Activated CD4-positive, alpha-beta T cell treated with anti-CD3 and anti-CD28 coated beads, Interleukin-2, Interleukin-4, amounts not matched to agents 100 ng/mL and 50 ng/mL, durations not matched to agents 16 hours and 8 hours (primary cell): Measurements from ENCODE around the gene SFMBT1.

Experiments used
- DNase-seq: peaks from one replicate; pipeline ENCODE4 v3.0.0-alpha.2; 2020; ENCODE audit warnings: low spot score

SFMBT1 gene

GRCh38 chr3:52990637-52991036 is 55.2 kb downstream of the SFMBT1 start:
- no peak for DNase-seq

DNA sequence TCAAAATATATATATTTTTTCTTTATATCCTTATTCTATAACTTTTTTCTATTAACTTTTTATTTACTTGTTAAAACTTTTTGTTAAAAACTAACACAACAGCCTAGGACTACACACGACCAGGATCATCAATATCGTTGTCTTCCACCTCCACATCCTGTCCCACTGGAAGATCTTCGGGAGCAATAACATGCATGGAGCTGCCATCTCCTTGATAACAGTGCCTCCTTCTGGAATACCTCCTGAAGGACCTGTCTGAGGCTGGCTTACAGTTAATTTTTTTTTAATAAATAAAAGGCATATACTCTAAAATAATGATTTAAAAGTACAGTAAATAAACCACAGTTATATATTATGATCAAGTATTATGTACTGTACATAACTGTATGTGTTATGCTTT is 58.9 kb downstream of the SFMBT1 start:
- DNase-seq = no peak

- no peak for DNase-seq
Observed at GRCh38 chr3:52986049-52986448, 59.8 kb downstream of the SFMBT1 start.

GRCh38 chr3:52983828-52984227 is 62.0 kb downstream of the SFMBT1 start:
- DNase-seq = no peak

DNA sequence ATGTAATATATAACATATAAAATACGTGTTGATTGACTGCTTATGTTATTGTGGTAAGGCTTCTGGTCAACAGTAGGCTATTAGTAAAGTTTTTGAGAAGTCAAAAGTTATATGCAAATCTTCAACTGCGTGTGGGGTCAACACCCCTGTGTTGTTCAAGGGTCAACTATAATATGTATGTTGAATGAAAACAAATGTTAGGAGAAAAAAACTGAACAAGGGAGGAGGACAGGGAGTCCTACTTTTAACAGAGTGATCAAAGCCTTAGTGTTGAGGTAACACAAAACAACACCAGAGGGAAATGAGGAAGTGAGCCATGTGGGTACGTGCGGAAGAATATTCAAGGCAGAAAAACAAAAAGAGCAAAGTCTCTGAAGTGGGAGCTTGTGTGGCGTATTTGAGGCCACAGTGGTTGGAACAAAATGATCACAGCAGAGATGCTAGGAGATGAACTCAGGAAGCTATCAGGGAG is 62.5 kb downstream of the SFMBT1 start:
- peak; percentile 58 for DNase-seq

DNA sequence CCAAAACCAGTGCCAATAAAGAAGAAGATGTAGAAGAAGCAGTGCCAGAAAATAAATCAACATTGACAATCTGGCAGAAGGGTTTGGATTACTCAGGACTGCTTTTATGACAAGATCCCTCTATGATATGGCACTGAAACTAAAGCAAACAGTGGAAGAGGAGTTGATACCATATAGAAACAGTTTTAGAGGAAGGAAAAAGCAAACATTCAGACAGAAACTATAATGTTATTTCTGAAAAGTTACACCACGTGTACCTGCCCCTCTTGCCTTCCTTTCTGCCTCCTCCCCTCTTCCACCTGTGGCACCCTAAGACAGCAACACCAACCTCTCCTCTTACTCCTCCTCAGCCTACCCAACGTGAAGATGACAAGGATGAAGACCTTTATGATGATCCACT is 63.0 kb downstream of the SFMBT1 start:
- DNase-seq = peak; percentile 19

DNA sequence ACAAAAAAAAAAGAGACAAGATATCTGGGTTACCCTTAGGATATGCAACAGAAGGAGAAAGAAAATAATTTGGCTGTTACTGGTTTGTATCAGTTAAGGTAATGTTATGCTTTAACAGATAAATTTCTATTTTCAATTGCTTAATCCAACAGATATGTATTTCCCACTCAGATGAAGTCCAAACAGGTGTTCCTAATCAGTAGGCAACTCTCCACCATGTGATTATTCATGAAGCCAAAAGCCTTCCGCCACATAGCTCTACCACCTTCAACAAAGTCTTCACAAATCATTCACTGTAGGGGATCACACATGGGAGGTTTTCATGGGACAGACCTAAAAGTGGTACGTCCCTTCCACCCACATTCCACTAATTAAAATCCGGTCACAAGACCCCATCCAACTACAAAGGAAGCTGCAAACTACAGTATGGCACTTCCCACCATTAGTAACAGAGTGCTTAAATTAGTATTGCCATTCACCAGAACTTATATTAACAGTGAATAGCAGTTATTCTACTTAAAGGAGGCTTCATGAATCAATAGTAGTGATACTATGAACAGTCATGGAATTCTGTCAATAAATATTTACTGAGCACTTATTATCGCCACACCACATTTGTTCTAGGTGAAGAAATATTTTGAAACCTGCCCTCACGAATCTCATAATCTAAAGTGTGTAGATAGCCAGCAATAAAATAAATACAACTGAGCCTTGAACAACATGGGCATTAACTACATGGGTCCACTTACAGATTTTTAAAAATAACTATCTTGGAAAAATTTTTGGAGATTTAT is 66.5 kb downstream of the SFMBT1 start:
- no peak for DNase-seq

DNA sequence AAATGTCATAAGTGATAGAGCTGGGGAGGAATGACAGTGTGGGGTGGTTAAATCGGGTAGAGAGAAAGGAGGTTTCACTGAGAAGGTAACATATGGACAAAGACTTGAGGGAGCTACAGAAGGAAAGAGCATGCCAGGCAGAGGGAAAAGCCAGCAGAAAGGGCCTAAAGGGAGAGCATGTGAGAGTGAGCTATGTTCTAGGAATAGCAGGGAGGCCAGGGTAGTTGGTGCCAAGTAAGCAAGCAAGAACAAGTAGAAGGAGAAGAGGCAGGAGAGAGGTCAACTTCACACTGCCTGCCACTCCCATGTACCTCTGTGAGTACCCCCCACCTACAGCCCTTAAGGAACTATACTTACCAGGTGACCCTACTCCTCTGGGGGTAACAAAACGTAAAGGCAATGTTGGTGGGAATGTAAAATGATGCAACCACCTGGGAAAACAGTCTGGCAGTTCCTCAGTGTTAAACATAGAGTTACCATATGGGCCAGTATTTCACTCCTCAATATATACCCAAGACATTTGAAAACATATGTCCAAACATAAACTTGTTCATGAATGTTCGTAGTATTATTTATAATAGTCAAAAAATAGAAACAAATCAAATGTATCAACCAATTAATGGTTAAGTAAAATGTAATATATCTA is 67.6 kb downstream of the SFMBT1 start:
- DNase-seq = no peak

GRCh38 chr3:52973806-52974205 is 72.1 kb downstream of the SFMBT1 start:
- DNase-seq = no peak

- no peak for DNase-seq
Observed at GRCh38 chr3:52971895-52972294, 74.0 kb downstream of the SFMBT1 start.

- DNase-seq = no peak
Observed at GRCh38 chr3:52967398-52967797, 78.5 kb downstream of the SFMBT1 start.

DNA sequence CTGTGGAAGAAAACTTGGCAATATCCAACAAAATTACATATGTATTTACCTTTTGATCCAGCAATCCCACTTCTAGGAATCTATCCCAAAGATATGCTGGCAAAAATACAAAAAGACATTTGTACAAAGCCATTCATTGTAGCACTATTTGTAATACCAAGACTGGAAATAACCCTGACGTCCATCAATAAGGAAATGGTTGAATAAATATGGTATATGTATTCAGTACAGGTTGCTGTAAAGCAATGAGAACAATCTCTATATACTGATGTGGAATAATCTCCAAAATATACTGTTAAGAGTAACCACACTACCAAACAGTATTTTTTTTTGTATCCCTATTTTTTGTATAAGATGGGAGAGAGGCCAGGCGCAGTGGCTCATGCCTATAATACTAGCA is 83.7 kb downstream of the SFMBT1 start:
- no peak for DNase-seq

DNA sequence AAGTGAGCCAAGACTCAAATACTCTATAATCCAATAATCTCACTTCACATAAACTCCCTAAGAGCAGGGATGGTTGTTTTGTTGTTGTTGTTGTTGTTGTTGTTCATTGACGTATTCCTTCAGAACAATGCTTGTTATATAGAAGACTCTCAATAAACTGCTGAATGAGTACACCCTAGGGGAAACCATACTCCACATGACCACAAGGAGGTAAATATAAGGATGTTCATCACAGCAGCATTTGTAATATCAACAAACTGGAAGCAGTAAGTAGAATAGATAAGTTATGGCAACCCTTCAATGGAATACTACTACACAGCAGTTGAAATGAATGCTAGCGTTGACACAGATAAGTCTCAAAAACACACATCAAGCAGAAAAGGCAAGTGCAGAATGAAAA is 86.1 kb downstream of the SFMBT1 start:
- no peak for DNase-seq

- no peak for DNase-seq
Observed at GRCh38 chr3:52939600-52939999, 106.3 kb downstream of the SFMBT1 start.

GRCh38 chr3:52934630-52935530 is 111.0 kb downstream of the SFMBT1 start:
- peak; percentile 69 for DNase-seq

DNA sequence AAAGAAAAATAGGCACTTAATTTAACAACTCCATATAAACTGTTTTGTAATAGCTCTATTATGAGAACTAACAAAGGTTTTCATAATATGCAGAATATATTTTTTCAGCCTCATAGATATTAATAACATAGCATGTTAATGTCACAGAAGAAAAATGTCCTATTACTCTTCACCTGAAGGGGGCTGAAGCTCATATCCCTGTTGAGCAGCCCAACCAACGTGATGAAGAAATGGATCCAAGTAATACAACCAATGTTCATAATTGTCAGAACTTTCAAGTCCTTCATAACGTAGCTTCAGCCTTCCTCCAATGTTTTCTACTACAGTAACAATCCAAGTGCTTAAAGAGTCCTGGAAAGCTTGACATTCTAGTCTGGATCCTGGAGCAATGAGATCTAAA is 114.0 kb downstream of the SFMBT1 start:
- no peak for DNase-seq

- no peak for DNase-seq
Observed at GRCh38 chr3:52931328-52931727, 114.5 kb downstream of the SFMBT1 start.

DNA sequence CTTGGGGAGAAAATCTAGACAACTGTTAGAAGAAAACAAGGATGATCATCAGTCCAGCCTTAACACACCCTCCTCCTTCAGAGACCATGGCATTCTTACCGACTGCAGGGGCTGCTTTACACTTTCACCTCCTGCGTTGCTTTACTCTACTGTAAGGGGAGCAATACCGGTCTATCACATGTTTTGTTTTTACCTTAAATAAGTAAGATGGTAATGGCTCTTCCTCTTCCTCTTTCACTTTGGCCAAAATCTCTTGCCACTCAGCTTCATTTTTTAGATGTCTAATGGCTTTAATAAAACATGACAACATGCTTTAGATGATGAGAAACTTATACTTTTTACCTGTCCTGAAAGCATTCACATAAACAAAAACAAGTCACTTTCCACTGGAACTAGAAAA is 115.1 kb downstream of the SFMBT1 start:
- DNase-seq = no peak

GRCh38 chr3:52926554-52926953 is 119.3 kb downstream of the SFMBT1 start:
- DNase-seq = no peak

DNA sequence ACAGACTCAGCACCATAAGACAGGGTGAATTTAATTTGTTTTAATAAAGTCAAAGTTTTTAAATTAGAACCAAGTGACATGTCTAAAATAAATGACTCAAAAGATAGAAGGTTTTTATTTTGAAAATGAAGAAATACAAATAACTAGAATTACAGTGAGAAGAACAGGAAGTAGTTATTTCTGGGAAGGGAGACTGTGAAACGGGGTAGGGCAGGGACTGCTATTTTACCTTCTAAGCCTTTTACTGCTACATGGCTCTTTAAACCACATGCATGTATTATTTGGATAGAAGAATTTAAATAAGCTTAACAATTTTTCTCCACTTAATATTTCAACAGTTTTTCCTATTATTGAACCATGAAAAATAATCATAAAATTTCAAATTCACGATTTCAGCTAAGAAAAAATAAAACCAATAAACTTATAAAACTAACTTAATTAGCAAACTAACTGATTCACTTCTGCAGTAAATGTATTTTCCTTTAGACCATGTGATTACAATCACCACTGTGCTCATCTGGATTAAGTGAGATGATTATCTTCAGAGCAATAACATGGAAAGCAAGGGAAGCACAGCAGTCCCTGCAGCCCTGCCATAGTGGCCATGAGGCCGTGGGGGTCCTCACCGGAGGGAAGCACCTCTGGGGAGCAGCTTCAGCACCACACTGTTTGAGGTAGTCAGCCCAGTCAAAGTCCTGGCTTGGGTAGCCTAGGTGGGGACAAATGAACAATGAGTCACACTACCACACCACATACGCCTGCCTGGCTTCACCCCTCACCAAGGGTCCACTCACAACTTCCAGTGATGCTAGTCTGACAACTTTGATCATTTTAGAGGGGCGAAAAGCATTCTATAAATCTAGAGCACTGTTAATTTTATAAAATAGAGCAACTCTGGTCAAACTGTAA is 120.2 kb downstream of the SFMBT1 start:
- DNase-seq = no peak

DNA sequence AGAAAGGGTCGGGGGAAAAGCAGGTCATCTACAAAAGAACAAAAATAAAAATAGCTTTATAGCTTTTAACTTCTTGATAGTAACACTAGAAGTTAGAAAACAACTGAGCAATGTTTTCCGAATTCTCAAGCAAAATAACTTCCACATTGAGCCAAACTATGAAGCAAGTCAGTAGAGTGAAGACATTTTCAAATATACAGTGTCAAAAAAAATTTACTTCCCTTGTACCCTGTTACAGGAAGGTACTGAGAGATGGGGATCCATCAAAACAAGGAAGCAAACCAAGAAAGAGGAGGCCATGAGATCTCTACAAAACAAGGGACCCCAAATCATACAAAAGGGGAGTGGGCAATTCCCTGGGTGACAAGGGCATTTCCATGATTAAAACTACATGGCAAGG is 121.9 kb downstream of the SFMBT1 start:
- no peak for DNase-seq

DNA sequence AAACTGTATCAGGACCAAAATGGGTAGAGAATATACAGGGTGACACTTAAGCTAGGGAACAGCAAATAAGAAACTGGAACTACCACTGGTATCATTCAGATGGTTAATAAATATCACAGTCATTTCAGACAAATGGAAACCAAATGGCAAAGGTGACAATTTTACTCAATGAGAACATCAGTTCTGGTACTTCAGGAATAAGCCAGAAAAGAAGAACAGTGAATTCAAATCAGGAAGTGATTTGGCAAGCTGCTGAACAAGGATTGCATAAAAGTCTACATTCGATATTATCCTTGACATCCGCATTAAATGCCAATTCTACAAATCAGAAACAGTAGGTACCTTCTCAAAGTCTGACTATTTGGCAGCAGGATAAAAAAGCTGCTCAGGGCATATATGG is 125.0 kb downstream of the SFMBT1 start:
- DNase-seq = no peak
